GM18508 (cell line): ENCODE measurements around the gene MAGI2.

ENCODE experiments used
- ATAC-seq: cut with Tn5 transposase; IDR thresholded peaks from one replicate; pipeline ENCODE4 v1.9.1; 2021; ENCODE audit warnings: moderate number of reproducible peaks; ENCODE audit not compliant: insufficient read depth, unreplicated experiment

MAGI2 gene

GRCh38 chr7:78055001-78055573 lies 1398.4 kb downstream of the MAGI2 start:
- no peak for ATAC-seq

- ATAC-seq = no peak
These were observed 1401.4 kb downstream of the MAGI2 start for GRCh38 chr7:78052112-78052511.

DNA sequence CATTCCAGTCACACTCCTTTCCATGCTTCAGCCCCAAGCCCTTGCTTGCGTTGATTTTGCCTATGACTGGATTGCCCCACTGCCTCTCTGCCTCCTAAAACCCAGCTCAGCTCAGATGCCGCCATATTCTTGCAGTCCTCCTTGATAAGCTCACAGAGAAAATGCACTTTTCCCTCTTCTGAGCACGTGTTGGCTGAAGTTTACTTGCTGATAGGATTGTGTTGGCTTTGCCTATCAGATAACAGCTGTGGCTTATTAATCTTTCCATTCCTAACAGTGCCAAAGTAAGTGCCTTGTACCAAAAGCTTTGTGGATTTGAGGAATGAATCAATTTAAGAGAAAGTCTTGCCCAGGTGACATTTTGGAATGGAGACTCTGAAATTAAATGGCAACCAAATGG lies 1405.7 kb downstream of the MAGI2 start:
- ATAC-seq = no peak

- no peak for ATAC-seq
These were observed 1410.3 kb downstream of the MAGI2 start for GRCh38 chr7:78043159-78043558.

DNA sequence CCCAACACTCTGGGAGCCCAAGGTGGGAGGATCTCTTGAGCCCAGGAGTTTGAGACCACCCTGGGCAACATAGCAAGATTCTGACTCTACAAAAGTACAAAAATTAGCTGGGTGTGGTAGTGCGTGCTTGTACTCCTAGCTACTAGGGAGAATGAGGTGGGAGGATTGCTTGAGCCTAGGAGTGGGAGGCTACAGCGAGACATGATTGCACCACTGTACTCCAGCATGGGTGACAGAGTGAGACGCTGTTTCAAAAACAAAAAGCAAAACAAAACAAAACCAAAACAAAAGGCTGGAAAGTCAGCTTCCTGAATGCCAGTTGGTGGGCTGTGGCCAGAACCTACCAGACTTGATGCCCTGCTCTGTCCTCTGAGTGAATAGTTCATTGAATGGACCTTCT lies 1412.0 kb downstream of the MAGI2 start:
- no peak for ATAC-seq

DNA sequence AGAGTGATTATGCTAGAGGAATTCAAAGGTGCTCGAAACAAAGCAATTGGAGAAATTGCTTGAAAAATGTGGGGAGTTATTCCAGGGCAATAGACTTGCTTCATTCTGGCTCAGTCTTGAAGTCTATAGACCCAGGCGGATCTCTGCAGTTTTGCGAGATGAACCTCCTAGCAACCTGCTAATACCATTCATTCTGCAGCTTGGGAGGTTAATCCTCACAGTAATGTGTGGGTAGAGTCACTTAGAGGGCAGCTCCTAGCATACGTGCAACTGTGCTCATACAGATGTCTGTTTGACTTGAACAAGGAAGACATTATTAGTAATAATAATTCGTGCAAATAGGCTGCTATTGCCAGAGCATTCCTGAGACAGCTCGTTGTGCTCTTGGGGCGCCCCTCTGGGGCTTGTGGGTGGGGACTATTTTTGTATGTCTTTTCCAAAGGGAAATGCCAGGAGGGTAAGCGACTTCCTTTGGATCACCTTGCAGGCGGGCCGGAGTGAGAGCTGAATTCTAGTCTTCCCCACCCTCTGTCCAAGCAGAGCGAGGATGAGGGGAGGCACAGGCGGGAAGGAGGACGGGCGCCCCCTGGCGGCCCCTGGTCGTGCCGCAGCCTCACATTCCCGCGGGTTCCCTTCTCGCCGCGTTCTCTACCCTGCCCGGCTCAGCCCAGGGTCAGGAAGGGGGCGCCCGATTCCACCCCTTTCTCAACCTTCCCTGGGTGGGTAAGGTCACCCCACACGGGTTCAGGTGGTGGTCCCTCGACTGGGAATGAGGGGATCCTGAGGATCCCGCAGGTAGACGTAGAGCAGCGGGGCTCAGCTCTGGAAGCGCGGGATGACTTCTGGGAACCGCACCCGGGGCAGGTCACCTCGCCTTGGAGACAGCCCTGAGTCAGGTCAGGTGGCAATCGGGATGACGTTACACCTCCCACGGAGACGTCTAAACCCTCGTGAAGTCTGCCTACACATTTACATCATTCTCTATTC lies 1413.4 kb downstream of the MAGI2 start:
- ATAC-seq = no peak

- no peak for ATAC-seq
These were observed 1414.9 kb downstream of the MAGI2 start for GRCh38 chr7:78038465-78039080.

GRCh38 chr7:78037603-78038002 lies 1415.9 kb downstream of the MAGI2 start:
- ATAC-seq = no peak

DNA sequence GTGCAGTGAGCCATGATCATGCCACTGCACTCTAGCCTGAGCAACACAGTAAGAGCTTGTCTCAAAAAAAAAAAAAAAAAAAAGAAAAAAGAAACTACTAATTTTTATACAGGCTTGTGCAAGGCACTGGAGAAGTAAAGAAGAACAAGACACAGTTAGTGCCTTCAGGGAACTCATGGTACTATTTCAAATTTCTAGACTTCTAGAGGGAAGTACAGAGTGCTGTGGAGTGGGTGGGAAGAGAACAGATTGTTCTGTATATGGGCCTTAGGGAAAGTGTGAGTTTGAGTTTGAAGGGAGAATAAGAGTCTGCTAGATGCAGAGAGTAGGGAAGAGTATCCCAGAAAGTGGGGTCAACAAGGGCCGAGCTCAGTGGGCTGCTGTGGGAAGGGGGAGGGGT lies 1420.1 kb downstream of the MAGI2 start:
- no peak for ATAC-seq

DNA sequence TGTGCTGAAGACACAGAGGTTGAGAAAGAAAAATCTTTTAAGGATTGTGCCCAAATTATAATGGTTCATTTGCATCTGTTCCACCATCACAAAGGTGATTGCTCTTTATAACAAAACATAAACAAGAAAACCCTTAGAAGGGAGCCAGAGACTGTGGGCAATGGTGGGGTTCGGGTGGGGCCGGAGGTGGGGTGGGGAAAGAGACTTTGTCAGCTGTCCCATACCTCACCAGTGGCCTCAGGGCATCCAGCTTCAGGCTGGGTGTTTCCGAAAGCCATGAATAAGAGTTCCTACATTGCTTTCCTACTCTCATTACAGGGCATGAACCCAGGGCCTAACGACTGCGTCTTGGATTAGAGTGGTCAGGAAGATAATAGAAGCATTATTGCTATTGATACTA lies 1427.0 kb downstream of the MAGI2 start:
- ATAC-seq = no peak

GRCh38 chr7:78024591-78024990 lies 1428.9 kb downstream of the MAGI2 start:
- no peak for ATAC-seq

- no peak for ATAC-seq
These were observed 1430.3 kb downstream of the MAGI2 start for GRCh38 chr7:78023191-78023590.

DNA sequence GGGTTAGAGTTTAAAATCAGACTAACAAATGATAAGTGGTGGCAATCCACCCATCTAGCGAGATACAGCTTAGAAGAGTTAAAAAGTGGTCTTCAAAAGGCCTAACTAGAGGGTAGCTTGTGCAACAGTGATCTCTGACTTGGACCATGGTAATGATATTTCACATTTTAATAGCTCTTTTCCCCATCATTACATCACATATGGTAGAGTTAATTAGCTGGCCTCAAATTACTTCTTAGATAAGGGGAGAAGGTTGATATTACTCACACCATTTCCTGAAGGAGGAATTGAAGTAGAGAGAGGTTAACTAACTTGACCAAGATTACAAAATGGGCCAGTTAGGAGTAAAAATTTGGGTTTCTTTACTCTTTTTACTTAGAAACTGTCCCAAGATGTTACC lies 1431.3 kb downstream of the MAGI2 start:
- no peak for ATAC-seq

GRCh38 chr7:78020874-78021249 lies 1432.6 kb downstream of the MAGI2 start:
- ATAC-seq = no peak

- peak; percentile 56 for ATAC-seq
These were observed 1433.2 kb downstream of the MAGI2 start for GRCh38 chr7:78020136-78020873.

GRCh38 chr7:78019447-78020135 lies 1433.9 kb downstream of the MAGI2 start:
- ATAC-seq = peak; percentile 50

GRCh38 chr7:78018641-78019446 lies 1434.6 kb downstream of the MAGI2 start:
- no peak for ATAC-seq

DNA sequence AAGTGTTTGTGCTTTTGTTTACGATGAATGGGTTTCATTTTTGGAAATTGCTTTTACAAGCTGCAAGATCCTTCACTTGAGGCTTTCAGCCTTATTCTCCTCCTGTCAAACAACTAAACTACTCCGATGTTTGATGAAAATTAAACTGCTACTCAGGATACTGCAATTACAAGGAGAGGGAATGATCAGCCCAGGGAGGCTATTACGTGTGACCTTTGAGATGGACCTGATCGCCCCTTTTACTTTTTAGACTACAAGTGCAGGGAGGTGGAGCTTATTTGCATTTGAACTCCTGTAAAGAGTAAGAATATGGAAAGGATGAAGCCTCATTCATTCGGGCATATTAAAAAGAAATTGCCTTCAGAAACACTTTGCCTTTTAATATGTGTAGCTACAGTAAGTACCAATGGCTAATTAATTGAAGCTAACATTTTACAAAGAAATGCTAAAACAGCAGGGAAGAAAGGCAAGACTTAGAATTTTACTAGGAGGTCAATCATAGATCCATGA lies 1435.8 kb downstream of the MAGI2 start:
- no peak for ATAC-seq
